ENCODE data around the gene RAMACL.

RAMACL gene

GRCh38 chr6:166581091-166581511 lies 5.4 kb downstream of the RAMACL start:
- TF ChIP-seq CTCF (IDR thresholded peaks at IDR 0.05), result no peak
- H3K9me3 ChIP-seq, result no peaks in the 10 kb centered on the region
- H3K4me3 ChIP-seq (ENCODE audit: low read depth in 1 of 2, low read length in 1 of 2), result no peak overlapping the region
- no peak overlapping the region for H3K27ac ChIP-seq
- no peaks in the 10 kb centered on the region for H3K36me3 ChIP-seq
- no peaks in the 10 kb centered on the region for H3K27me3 ChIP-seq
- peaks cover 24 to 32% of the 10 kb centered on the region in 2 experiments for H3K4me1 ChIP-seq (ENCODE audit: control insufficient read depth in 1 of 2, insufficient read depth in 1 of 2, low read depth in 1 of 2, low read length in 1 of 2)

DNA sequence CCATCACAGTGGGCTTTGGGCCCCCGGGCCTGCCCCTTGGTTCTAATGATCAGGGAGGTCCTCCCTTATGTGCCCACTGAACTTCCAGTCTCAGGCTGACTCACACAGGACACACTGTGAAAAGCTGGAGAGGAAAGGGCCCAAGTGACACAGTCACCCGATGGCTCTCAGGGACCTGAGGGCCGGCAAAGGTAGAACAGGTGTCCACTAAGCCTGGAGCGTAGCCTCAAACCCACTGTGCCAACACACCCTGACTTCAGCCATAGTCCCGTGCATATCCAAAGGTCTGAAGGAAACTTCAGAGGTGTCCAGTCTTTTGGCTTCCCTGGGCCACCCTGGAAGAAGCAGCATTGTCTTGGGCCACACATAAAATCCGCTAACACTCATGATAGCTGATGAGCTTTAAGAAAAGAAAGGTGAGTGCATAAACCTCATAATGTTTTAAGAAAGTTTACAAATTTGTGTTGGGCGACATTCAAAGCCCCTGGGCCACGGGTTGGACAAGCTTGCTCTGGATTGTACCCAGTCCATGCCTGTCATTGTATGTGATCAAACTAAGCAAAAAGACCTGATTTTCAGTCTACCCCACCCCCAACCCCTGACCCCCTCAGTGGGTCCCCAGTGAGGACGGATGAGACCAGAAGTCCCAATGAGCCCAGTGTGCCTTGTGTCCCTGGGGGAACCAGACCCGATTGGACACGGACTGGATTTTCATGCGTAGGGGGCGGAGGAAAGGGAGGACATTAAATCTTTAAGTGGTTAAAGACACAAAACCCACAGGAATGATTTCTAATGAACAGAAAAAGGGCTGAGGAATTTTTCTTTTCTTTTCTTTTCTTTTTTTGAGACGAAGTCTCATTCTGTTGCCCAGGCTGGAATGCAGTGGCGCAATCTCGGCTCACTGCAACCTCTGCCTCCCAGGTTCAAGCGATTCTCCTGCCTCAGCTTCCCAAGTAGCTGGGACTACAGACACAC lies 6.1 kb downstream of the RAMACL start:
- no peak overlapping the region for H3K4me3 ChIP-seq (ENCODE audit: low read depth in 1 of 2, low read length in 1 of 2)
- no peak overlapping the region for H3K27ac ChIP-seq
- H3K27me3 ChIP-seq, result no peaks in the 10 kb centered on the region

DNA sequence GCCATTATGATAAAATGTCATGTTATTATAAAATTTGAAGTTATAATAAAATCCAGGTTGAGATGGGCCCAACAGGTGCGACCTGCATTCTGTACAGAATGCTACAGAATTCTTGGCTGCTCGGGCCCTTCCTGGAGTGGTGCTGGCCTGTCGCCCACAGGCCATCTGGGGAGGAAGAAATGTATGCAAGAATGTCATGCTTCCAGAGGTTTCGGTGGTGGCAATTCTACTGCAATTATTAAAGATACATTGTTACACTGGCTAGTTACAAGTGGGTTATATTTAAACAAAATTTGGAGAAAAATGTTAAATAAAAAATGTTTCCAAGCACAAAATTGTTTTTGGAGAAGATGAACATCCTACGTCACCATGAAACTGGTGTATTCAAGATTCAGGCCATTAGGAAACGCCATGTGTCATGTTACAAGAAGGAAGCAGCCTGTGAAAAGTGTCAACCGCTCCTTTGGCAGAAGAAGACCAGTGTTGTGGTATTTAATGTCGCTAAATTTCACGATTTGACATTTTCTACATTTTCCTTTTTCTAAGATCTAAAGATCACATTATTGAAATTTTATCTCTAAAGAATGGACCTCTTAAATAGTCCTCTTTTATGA lies 7.1 kb downstream of the RAMACL start:
- H3K27me3 ChIP-seq, result no peaks in the 10 kb centered on the region
- H3K27ac ChIP-seq, result no peak overlapping the region
- H3K4me1 ChIP-seq (ENCODE audit: control insufficient read depth in 1 of 2, insufficient read depth in 1 of 2, low read depth in 1 of 2, low read length in 1 of 2), result peaks cover 14 to 22% of the 10 kb centered on the region in 2 experiments

More for the DNA sequence above, 6.1 kb downstream of the RAMACL start:
- TF ChIP-seq CTCF (IDR thresholded peaks at IDR 0.05), result no peak
- H3K4me1 ChIP-seq (ENCODE audit: control insufficient read depth in 1 of 2, insufficient read depth in 1 of 2, low read depth in 1 of 2, low read length in 1 of 2), result peaks cover 24 to 32% of the 10 kb centered on the region in 2 experiments
- H3K9me3 ChIP-seq, result no peaks in the 10 kb centered on the region
- H3K36me3 ChIP-seq, result no peaks in the 10 kb centered on the region

DNA sequence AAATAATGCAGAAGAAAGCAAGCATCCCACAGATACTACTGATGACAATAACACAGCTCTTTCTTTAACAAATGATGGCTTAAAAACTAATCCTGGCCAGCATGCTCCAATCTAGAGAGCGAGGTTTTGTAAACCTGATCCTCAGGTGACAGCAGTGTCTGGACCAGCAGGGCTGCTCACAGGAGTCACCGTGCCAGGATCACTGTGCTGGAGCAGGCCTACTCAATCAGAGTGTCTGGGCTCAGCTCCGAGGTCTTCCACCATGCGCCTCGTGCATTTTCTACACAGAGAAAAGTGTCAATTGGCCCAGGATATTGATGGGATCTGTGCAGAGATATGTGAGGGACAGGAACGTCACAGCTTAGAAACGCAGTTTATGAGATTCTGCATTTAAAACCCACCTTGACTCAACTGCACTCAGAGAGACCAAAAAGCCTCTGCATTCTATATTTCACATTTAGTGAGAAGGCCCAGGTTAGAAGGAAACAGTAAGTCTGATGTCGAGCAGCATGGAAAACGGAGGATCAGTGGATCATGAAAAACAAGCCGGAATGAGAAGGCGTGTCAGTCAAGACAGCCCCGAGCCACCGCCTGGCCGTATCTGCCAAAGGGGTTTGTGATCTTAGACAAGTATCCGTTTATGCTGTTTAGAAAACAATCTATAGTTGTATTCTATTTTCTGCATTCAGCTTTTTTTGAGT lies 7.8 kb downstream of the RAMACL start:
- H3K9me3 ChIP-seq, result no peaks in the 10 kb centered on the region
- H3K27me3 ChIP-seq, result no peaks in the 10 kb centered on the region
- H3K4me1 ChIP-seq (ENCODE audit: control insufficient read depth in 1 of 2, insufficient read depth in 1 of 2, low read depth in 1 of 2, low read length in 1 of 2), result peaks cover 8 to 16% of the 10 kb centered on the region in 2 experiments
- TF ChIP-seq CTCF (IDR thresholded peaks at IDR 0.05), result no peak
- no peak overlapping the region for H3K27ac ChIP-seq
- no peaks in the 10 kb centered on the region for H3K36me3 ChIP-seq
- no peak overlapping the region for H3K4me3 ChIP-seq (ENCODE audit: low read depth in 1 of 2, low read length in 1 of 2)

More for the DNA sequence above, 7.1 kb downstream of the RAMACL start:
- Histone ChIP-seq H3K4me3 (ENCODE audit: low read depth in 1 of 2, low read length in 1 of 2) (no peak overlapping the region), H3K9me3 (no peaks in the 10 kb centered on the region), H3K36me3 (no peaks in the 10 kb centered on the region)
- no peak for TF ChIP-seq CTCF (IDR thresholded peaks at IDR 0.05)

DNA sequence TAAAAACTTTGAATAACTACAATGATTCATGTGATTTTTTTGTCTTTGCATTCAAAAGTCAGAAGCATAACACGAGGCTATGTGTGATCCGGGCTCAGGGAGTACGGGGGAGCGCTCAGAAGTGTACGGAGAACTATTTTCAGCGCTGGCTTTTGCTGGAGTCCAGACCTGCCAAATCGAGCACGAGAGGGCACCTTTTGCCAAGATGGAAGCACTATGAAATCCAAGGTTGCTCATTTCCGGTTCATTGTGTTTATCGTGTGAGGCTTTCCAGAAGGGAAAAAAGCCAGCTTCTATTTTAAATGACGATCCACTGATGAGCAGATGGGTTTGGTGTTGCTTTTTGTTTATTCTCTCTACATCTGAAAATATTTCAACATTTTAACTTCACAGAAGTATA lies 11.3 kb downstream of the RAMACL start:
- Histone ChIP-seq H3K4me3 (ENCODE audit: low read depth in 1 of 2, low read length in 1 of 2) (no peak overlapping the region), H3K9me3 (no peaks in the 10 kb centered on the region), H3K36me3 (no peaks in the 10 kb centered on the region), H3K27ac (no peak overlapping the region), H3K4me1 (ENCODE audit: control insufficient read depth in 1 of 2, insufficient read depth in 1 of 2, low read depth in 1 of 2, low read length in 1 of 2) (no peaks in the 10 kb centered on the region), H3K27me3 (no peaks in the 10 kb centered on the region)
- TF ChIP-seq CTCF (IDR thresholded peaks at IDR 0.05), result no peak

Measured in neutrophil (primary cell).